Measurements from ENCODE around the gene AGMO. TPM values are rescaled to one million over a fixed set of nuclear protein-coding genes. Genes with fewer than 3 reads are reported as not detected.
A peak's percentile ranks its signal among the peaks of the same experiment; 100 is the strongest.

AGMO gene
- total RNA-seq, 1 donor: 0.18 TPM

GRCh38 chr7:15495170-15495569 is 66.6 kb downstream of the AGMO start:
- no peak overlapping the region for H3K4me3 ChIP-seq (ENCODE audit: low read depth, low read length)
- no peak for TF ChIP-seq CTCF (IDR thresholded peaks at IDR 0.05; ENCODE audit: insufficient read depth, low read length)
- DNase-seq (ENCODE audit: low read depth): peak; percentile 9

GRCh38 chr7:15494711-15495110 is 67.1 kb downstream of the AGMO start:
- no peak for TF ChIP-seq CTCF (IDR thresholded peaks at IDR 0.05; ENCODE audit: insufficient read depth, low read length)
- DNase-seq (ENCODE audit: low read depth): no peak

GRCh38 chr7:15491361-15491760 is 70.5 kb downstream of the AGMO start:
- no peak for DNase-seq (ENCODE audit: low read depth)
- no peak overlapping the region for H3K4me3 ChIP-seq (ENCODE audit: low read depth, low read length)
- TF ChIP-seq CTCF (IDR thresholded peaks at IDR 0.05; ENCODE audit: insufficient read depth, low read length): no peak

More at GRCh38 chr7:15494711-15495110, 67.1 kb downstream of the AGMO start:
- no peak overlapping the region for H3K4me3 ChIP-seq (ENCODE audit: low read depth, low read length)

- no peak for DNase-seq (ENCODE audit: low read depth)
- TF ChIP-seq CTCF (IDR thresholded peaks at IDR 0.05; ENCODE audit: insufficient read depth, low read length): no peak
Measured at GRCh38 chr7:15490291-15490690, 71.5 kb downstream of the AGMO start.

GRCh38 chr7:15489861-15490260 is 72.0 kb downstream of the AGMO start:
- no peak for TF ChIP-seq CTCF (IDR thresholded peaks at IDR 0.05; ENCODE audit: insufficient read depth, low read length)
- H3K4me3 ChIP-seq (ENCODE audit: low read depth, low read length): no peak overlapping the region
- no peak for DNase-seq (ENCODE audit: low read depth)

More at GRCh38 chr7:15490291-15490690, 71.5 kb downstream of the AGMO start:
- no peak overlapping the region for H3K4me3 ChIP-seq (ENCODE audit: low read depth, low read length)

- no peak for DNase-seq (ENCODE audit: low read depth)
- TF ChIP-seq CTCF (IDR thresholded peaks at IDR 0.05; ENCODE audit: insufficient read depth, low read length): no peak
- no peak overlapping the region for H3K4me3 ChIP-seq (ENCODE audit: low read depth, low read length)
Measured at GRCh38 chr7:15489383-15489782, 72.4 kb downstream of the AGMO start.

GRCh38 chr7:15488401-15488800 is 73.4 kb downstream of the AGMO start:
- DNase-seq (ENCODE audit: low read depth): no peak
- TF ChIP-seq CTCF (IDR thresholded peaks at IDR 0.05; ENCODE audit: insufficient read depth, low read length): no peak
- H3K4me3 ChIP-seq (ENCODE audit: low read depth, low read length): no peak overlapping the region

Data from fibroblast of the aortic adventitia (primary cell).